HEK293 (cell line): ENCODE data around the gene APC2.

Experiments used
- BCL11A ChIP-seq: fragments of 450-650 bp; formaldehyde crosslinking; IDR thresholded peaks from 2 replicates; pipeline ENCODE4 v1.5.1; 2016; ENCODE audit warnings: low read depth, missing biosample characterization, missing genetic modification characterization
- KLF16 ChIP-seq: fragments of 450-650 bp; formaldehyde crosslinking; IDR thresholded peaks from 2 replicates; pipeline ENCODE4 v1.5.1; 2017; ENCODE audit warnings: missing biosample characterization, missing genetic modification characterization
- WT1 ChIP-seq: fragments of 450-650 bp; formaldehyde crosslinking; IDR thresholded peaks from 2 replicates; pipeline ENCODE4 v1.5.1; 2016; ENCODE audit warnings: missing biosample characterization, missing genetic modification characterization
- ZBTB8A ChIP-seq: fragments of 450-650 bp; formaldehyde crosslinking; IDR thresholded peaks from 2 replicates; pipeline ENCODE4 v1.5.1; 2016; ENCODE audit warnings: missing biosample characterization, missing genetic modification characterization
- ZNF639 ChIP-seq: fragments of 450-650 bp; formaldehyde crosslinking; IDR thresholded peaks from 2 replicates; pipeline ENCODE4 v1.5.1; 2016; ENCODE audit warnings: missing biosample characterization, missing genetic modification characterization
- TF ChIP-seq, protein P1 (sequence below): fragments of 450-650 bp; formaldehyde crosslinking; IDR thresholded peaks from 2 replicates; pipeline ENCODE4 v1.5.1; 2016; ENCODE audit warnings: missing biosample characterization, missing genetic modification characterization

DNA sequence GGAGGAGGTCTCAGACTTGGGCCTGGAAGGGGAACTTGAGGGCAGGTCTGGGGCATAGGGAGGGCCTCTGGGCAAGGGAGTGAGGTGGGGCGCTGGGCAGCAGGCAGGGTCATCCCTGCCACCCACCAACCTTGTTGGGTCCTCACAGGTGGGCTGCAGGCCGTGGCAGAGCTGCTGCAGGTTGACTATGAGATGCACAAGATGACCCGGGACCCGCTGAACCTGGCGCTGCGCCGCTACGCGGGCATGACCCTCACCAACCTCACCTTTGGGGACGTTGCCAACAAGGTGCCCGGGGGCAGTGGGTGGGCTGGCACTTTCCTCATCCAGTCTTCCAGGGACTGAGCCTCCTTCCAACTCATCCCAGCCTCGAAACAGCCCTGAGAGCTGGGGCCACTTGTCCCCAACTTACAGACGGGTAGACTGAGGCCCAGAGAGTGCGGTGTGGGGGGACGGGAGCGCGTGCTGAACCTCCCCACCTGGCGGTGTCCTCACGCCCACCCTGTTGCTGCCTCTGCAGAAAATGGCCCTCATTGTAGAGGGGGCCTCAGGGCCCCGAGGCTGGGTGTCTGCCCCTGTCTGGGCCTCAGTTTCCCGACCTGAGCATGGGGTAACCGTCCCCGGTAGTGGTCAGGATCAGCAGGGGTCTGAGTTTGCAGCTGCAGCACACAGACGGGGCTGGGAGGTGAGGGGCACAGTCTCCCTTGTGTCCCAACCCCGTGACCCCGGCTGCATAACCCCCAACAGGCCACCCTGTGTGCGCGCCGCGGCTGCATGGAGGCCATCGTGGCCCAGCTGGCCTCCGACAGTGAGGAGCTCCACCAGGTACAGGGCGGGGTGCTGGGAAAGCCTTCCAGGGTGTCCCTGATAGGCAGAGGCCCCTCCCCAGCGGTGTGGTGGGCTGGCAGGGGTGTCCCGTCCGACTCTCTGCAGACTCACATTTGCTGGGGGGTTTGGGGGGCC is 10.4 kb downstream of the APC2 start:
- TF ChIP-seq, protein P1, sequence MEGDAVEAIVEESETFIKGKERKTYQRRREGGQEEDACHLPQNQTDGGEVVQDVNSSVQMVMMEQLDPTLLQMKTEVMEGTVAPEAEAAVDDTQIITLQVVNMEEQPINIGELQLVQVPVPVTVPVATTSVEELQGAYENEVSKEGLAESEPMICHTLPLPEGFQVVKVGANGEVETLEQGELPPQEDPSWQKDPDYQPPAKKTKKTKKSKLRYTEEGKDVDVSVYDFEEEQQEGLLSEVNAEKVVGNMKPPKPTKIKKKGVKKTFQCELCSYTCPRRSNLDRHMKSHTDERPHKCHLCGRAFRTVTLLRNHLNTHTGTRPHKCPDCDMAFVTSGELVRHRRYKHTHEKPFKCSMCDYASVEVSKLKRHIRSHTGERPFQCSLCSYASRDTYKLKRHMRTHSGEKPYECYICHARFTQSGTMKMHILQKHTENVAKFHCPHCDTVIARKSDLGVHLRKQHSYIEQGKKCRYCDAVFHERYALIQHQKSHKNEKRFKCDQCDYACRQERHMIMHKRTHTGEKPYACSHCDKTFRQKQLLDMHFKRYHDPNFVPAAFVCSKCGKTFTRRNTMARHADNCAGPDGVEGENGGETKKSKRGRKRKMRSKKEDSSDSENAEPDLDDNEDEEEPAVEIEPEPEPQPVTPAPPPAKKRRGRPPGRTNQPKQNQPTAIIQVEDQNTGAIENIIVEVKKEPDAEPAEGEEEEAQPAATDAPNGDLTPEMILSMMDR (tag by site-specific recombination), result no peak
- TF ChIP-seq KLF16 (tag by site-specific recombination) (no peak), WT1 (tag by site-specific recombination) (no peak), ZBTB8A (tag by site-specific recombination) (no peak), ZNF639 (no peak), BCL11A (tag by site-specific recombination) (no peak)
